SK-N-SH treated with all-trans-retinoic acid at 6 μM for 48 hours (cell line): ENCODE measurements around the gene IGFBP7.

Experiments used
- ATAC-seq: fragments of 200-7000 bp; cut with Tn5 transposase; 3 replicates; pipeline ENCODE4 v1.9.1; 2020; ENCODE audit warnings: mild to moderate bottlenecking, moderate library complexity
- ARNTL ChIP-seq: fragments of 450-650 bp; formaldehyde crosslinking; IDR thresholded peaks from 2 replicates; pipeline ENCODE4 v1.5.0; 2020; ENCODE audit warnings: low read depth, mild to moderate bottlenecking, moderate library complexity, borderline replicate concordance
- BACH2 ChIP-seq: fragments of 250-450 bp; sonication (Bioruptor Pico); IDR thresholded peaks from 2 replicates; pipeline ENCODE4 v1.9.0; 2021; ENCODE audit warnings: mild to moderate bottlenecking, borderline replicate concordance
- CSDC2 ChIP-seq: fragments of 250-450 bp; sonication (Bioruptor Pico); IDR thresholded peaks from 2 replicates; pipeline ENCODE4 v1.5.0; 2020; ENCODE audit warnings: mild to moderate bottlenecking, moderate library complexity
- CSRNP3 ChIP-seq: fragments of 250-450 bp; sonication (Bioruptor Pico); IDR thresholded peaks from 2 replicates; pipeline ENCODE4 v1.5.1; 2021; ENCODE audit warnings: mild to moderate bottlenecking, moderate library complexity
- ESRRG ChIP-seq: fragments of 250-450 bp; sonication (Bioruptor Pico); IDR thresholded peaks from 2 replicates; pipeline ENCODE4 v1.6.1; 2021; ENCODE audit warnings: mild to moderate bottlenecking
- GLIS3 ChIP-seq: fragments of 250-450 bp; sonication (Bioruptor Pico); IDR thresholded peaks from 2 replicates; pipeline ENCODE4 v1.5.0; 2020; ENCODE audit warnings: mild to moderate bottlenecking, moderate library complexity
- ISL1 ChIP-seq: fragments of 250-450 bp; sonication (Bioruptor Pico); IDR thresholded peaks from 2 replicates; pipeline ENCODE4 v2.1.2; 2022; ENCODE audit warnings: mild to moderate bottlenecking, moderate library complexity
- OSR1 ChIP-seq: fragments of 250-450 bp; sonication (Bioruptor Pico); IDR thresholded peaks from 2 replicates; pipeline ENCODE4 v1.8.0; 2022; ENCODE audit warnings: moderate library complexity, mild to moderate bottlenecking, inconsistent platforms
- POU6F1 ChIP-seq: fragments of 250-450 bp; sonication (Bioruptor Pico); IDR thresholded peaks from 2 replicates; pipeline ENCODE4 v1.8.0; 2021; ENCODE audit warnings: low read depth, mild to moderate bottlenecking, moderate library complexity, borderline replicate concordance
- PPARA ChIP-seq: fragments of 250-450 bp; sonication (Bioruptor Pico); IDR thresholded peaks from 2 replicates; pipeline ENCODE4 v1.5.0; 2020; ENCODE audit warnings: mild to moderate bottlenecking, borderline replicate concordance
- RARB ChIP-seq: fragments of 250-450 bp; sonication (Bioruptor Pico); IDR thresholded peaks from 2 replicates; pipeline ENCODE4 v1.8.0; 2021; ENCODE audit warnings: mild to moderate bottlenecking, moderate library complexity
- SNAI2 ChIP-seq: fragments of 250-450 bp; sonication (Bioruptor Pico); IDR thresholded peaks from 2 replicates; pipeline ENCODE4 v1.5.0; 2020; ENCODE audit warnings: mild to moderate bottlenecking, moderate library complexity
- TCF4 ChIP-seq: fragments of 250-450 bp; sonication (Bioruptor Pico); IDR thresholded peaks from 2 replicates; pipeline ENCODE4 v1.8.0; 2021; ENCODE audit warnings: mild to moderate bottlenecking, moderate library complexity, borderline replicate concordance
- ZC3H10 ChIP-seq: fragments of 250-450 bp; sonication (Bioruptor Pico); IDR thresholded peaks from 2 replicates; pipeline ENCODE4 v1.5.1; 2021; ENCODE audit warnings: mild to moderate bottlenecking, moderate library complexity
- ZFP3 ChIP-seq: fragments of 250-450 bp; sonication (Bioruptor Pico); IDR thresholded peaks from 2 replicates; pipeline ENCODE4 v1.5.0; 2020; ENCODE audit warnings: mild to moderate bottlenecking, moderate library complexity
- ZFP30 ChIP-seq: fragments of 450-650 bp; formaldehyde crosslinking; IDR thresholded peaks from 2 replicates; pipeline ENCODE4 v1.5.0; 2022; ENCODE audit warnings: mild to moderate bottlenecking, moderate library complexity
- ZNF565 ChIP-seq: fragments of 450-650 bp; formaldehyde crosslinking; conservative IDR thresholded peaks from 2 replicates; pipeline ENCODE4 v1.5.0; 2020; ENCODE audit warnings: low read depth, mild to moderate bottlenecking, moderate library complexity
- ZNF70 ChIP-seq: fragments of 450-650 bp; formaldehyde crosslinking; IDR thresholded peaks from 2 replicates; pipeline ENCODE4 v1.5.0; 2020; ENCODE audit warnings: mild to moderate bottlenecking, moderate library complexity
- TF ChIP-seq, protein P1 (sequence below): fragments of 250-450 bp; sonication (Bioruptor Pico); IDR thresholded peaks from 2 replicates; pipeline ENCODE4 v1.8.0; 2020; ENCODE audit warnings: mild to moderate bottlenecking, moderate library complexity, borderline replicate concordance
- TF ChIP-seq, protein P2 (sequence below): fragments of 250-450 bp; sonication (Bioruptor Pico); IDR thresholded peaks from 2 replicates; pipeline ENCODE4 v1.5.1; 2020; ENCODE audit warnings: low read depth, mild to moderate bottlenecking, moderate library complexity

IGFBP7 gene

DNA sequence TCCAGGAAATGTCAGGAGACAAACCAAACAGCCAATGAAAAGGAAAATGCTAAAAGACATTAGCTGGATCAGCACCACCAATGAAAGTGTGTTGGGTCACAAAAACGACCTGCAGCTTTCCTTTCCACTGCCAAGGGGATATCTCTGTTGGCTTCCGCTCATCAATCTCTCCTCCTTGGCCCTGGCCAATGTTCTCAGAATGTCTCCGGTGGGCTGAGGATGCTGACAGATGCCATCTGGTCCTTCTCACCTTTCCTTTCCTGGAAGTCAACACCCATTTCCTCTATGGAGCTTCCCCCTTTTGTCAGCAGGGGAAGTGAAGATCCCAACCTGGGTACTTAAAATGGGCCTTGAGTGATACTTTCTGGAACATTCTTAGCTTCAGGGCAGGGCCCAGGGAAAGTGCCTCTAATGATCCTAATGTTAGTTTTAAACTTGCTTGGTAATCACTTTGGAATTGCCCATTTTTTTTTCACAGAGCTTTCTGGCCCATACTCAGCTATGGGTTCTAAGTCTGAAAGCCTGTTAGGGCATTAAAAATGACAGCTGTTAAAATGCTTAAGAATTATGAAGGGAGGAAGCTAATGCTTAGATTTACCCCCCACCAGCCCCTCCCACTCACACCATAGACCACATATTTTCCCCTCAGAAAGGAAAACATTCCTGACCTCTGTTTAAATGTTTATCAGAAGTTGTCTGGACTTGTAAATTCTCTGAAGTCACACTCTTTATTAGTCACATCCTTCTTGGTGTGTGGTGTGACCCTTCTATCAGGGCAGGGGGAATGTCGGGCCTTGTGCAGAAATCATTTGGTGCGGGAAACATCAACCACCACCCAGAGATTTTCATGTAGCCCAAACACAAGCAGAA lies 29.2 kb downstream of the IGFBP7 start:
- TF ChIP-seq ZC3H10 (no peak), BACH2 (CRISPR knock-in tag) (no peak), ZNF565 (CRISPR knock-in tag) (no peak), ISL1 (CRISPR knock-in tag) (peak; percentile 70), TCF4 (CRISPR knock-in tag) (no peak), CSDC2 (CRISPR knock-in tag) (no peak)
- TF ChIP-seq, protein P1, sequence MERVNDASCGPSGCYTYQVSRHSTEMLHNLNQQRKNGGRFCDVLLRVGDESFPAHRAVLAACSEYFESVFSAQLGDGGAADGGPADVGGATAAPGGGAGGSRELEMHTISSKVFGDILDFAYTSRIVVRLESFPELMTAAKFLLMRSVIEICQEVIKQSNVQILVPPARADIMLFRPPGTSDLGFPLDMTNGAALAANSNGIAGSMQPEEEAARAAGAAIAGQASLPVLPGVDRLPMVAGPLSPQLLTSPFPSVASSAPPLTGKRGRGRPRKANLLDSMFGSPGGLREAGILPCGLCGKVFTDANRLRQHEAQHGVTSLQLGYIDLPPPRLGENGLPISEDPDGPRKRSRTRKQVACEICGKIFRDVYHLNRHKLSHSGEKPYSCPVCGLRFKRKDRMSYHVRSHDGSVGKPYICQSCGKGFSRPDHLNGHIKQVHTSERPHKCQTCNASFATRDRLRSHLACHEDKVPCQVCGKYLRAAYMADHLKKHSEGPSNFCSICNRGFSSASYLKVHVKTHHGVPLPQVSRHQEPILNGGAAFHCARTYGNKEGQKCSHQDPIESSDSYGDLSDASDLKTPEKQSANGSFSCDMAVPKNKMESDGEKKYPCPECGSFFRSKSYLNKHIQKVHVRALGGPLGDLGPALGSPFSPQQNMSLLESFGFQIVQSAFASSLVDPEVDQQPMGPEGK: peak; percentile 47; the same call in 1 of the 2 replicates
- peak; percentile 62 for ATAC-seq

- ATAC-seq: no peak
Measured at GRCh38 chr4:57078685-57079521, 31.3 kb downstream of the IGFBP7 start.

GRCh38 chr4:57077550-57078343 lies 32.4 kb downstream of the IGFBP7 start:
- TF ChIP-seq GLIS3: no peak
- no peak for TF ChIP-seq ESRRG (CRISPR knock-in tag)
- no peak for TF ChIP-seq ARNTL
- TF ChIP-seq RARB (CRISPR knock-in tag): no peak
- no peak for TF ChIP-seq BACH2 (CRISPR knock-in tag)
- TF ChIP-seq, protein P1: no peak
- no peak for TF ChIP-seq ZC3H10
- no peak for TF ChIP-seq POU6F1 (CRISPR knock-in tag)
- no peak for TF ChIP-seq PPARA (CRISPR knock-in tag)
- TF ChIP-seq ISL1 (CRISPR knock-in tag): no peak; the same call in 1 of the 2 replicates
- no peak for TF ChIP-seq OSR1 (CRISPR knock-in tag)
- no peak for TF ChIP-seq ZNF70 (CRISPR knock-in tag)
- no peak for TF ChIP-seq SNAI2 (CRISPR knock-in tag)
- ATAC-seq: peak; percentile 48

More at GRCh38 chr4:57078685-57079521, 31.3 kb downstream of the IGFBP7 start:
- no peak for TF ChIP-seq BACH2 (CRISPR knock-in tag)
- no peak for TF ChIP-seq ZC3H10
- TF ChIP-seq ZFP3 (CRISPR knock-in tag): no peak
- no peak for TF ChIP-seq CSRNP3 (CRISPR knock-in tag)
- TF ChIP-seq, protein P1: no peak
- no peak for TF ChIP-seq ARNTL
- no peak for TF ChIP-seq OSR1 (CRISPR knock-in tag)
- TF ChIP-seq TCF4 (CRISPR knock-in tag): no peak
- no peak for TF ChIP-seq ISL1 (CRISPR knock-in tag)
- TF ChIP-seq ZFP30 (CRISPR knock-in tag): no peak
- TF ChIP-seq, protein P2, sequence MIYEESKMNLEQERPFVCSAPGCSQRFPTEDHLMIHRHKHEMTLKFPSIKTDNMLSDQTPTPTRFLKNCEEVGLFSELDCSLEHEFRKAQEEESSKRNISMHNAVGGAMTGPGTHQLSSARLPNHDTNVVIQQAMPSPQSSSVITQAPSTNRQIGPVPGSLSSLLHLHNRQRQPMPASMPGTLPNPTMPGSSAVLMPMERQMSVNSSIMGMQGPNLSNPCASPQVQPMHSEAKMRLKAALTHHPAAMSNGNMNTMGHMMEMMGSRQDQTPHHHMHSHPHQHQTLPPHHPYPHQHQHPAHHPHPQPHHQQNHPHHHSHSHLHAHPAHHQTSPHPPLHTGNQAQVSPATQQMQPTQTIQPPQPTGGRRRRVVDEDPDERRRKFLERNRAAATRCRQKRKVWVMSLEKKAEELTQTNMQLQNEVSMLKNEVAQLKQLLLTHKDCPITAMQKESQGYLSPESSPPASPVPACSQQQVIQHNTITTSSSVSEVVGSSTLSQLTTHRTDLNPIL (CRISPR knock-in tag): no peak
